Mesenteric fat pad (tissue), 1 donor: ENCODE results near the gene ADAMTSL5. TPM values are rescaled to one million over a fixed set of nuclear protein-coding genes. Genes with fewer than 3 reads are reported as not detected.
"Not testable (repeated sequence)": the region's sequence is repeated elsewhere in the genome, so short reads cannot be mapped to it uniquely, and the experiment has no call there.

Experiments used
- DNase-seq: peaks from one replicate; pipeline ENCODE4 v3.0.0-alpha.2; 2020; ENCODE audit warnings: low spot score
- total RNA-seq: library from RNA; stranded (reverse); fragmentation: NEBNext Ultra II Directional; extraction: Animal tissue kit (Norgen Biotek cat#: 25700); gene quantifications from one replicate; pipeline ENCODE4 v1.2.1, GENCODE V29; 2021
- donor health status: DM: yes; HTN: yes; CAD: no.

ADAMTSL5 gene
- total RNA-seq, 1 donor from 2014 or later = 1.8 TPM

- DNase-seq = not testable (repeated sequence)
Measured at GRCh38 chr19:1530856-1531255, 18.0 kb upstream of the ADAMTSL5 start.

GRCh38 chr19:1529430-1529816, 16.6 kb upstream of the ADAMTSL5 start:
- no peak for DNase-seq

DNA sequence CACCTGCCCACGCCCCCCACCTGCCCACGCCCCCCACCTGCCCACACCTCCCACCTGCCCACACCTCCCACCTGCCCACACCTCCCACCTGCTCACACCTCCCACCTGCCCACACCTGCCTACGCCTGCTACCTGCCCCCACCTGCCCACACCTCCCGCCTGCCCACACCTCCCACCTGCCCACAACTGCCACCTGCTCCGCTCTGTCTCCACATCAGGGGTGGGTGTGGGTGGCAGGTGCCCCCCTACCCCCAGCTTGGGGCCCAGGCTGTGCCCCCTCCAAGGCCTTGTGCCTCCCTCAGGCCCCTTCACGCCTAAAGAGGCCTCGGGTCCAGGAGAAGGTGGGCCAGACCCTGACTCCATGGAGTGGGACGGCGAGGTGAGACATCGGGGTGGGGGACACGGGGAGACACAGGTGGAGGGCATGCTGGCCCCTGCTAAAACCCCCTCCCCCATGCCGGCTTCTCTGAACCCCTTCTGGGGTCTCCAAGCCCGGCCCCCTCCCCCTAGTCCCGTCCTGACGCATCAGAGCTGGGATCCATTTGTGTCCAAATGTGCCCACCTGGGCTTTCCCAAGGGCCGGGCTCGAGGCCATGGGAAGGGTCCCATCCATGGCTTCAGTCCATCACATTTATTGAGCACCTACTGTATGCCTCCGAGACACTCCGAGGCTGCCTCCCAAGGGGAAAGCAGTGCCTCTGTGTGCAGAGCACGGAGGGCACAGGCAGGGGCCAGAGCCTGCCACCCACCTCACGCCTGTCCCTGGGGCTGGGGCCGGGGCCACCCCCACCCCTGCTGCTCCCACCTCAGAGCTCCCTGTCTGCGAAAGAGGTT, 16.0 kb upstream of the ADAMTSL5 start:
- no peak for DNase-seq

GRCh38 chr19:1527650-1528309, 15.0 kb upstream of the ADAMTSL5 start:
- no peak for DNase-seq

DNA sequence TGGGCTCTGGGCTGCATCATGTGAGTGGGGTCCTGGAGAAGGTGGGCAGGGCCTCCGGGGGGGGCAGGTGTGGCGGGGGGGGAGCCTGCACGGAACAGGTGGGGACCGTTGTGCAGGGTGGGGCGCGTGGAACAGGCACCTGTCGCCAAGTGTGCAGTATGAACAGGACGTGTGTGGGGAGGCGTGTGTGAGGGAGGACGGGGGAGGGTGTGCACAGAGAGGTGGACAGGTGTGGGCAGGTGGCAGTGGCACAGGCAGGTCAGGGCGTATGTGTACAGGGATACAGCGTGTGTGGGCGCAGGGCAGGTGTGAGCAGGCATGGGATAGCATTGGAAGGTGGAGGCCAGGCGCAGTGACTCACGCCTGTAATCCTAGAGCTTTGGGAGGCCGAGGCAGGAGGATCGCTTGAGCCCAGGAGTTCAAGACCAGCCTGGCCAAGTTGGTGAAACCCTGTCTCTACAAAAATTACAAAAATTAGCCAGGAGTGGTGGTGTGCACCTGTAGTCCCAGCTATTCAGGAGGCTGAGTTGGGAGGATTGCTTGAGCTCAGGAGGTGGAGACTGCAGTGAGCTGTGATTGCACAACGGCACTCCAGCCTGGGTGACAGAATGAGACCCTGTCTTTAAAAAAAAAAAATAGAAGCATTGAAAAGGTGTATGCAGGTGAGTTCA, 14.3 kb upstream of the ADAMTSL5 start:
- DNase-seq = no peak

- no peak for DNase-seq
Measured at GRCh38 chr19:1526066-1526778, 13.4 kb upstream of the ADAMTSL5 start.

DNA sequence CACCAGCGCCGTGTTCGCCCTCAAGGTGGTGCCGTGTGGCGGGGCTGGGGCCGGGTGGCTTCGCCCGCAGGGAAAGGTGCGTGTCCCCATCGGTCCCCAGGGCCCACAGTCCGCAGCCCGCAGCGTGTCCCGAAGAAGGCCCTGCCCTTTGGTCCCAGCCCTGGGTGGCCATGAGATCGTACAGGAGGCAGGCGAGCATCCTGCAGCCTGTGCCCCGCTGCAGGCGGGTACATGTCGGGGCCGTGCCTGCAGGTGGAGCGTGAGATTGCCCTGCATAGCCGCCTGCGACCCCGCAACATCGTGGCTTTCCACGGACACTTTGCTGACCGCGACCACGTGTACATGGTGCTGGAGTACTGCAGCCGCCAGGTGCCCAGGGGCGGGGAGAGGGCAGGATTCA, 12.5 kb upstream of the ADAMTSL5 start:
- DNase-seq = no peak

DNA sequence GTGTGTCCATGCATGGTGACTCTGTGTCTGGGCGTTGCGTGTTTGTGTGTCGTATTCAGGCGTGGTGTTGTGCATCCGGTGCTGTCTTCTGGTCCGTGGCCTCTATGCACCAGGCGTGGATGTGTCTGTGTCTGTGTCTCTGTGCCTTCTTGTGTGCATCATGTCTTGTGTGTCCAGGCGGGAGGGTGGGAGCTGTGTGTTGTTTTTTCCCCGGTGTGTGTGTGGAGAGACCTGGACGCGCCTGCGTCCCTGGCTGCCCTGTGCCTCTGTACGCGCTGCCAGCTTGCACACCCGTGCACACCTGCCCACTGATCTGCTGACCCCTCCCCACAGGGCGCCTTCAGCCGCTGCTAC, 12.1 kb upstream of the ADAMTSL5 start:
- no peak for DNase-seq

- DNase-seq = no peak
Measured at GRCh38 chr19:1524287-1524971, 11.6 kb upstream of the ADAMTSL5 start.

- DNase-seq = no peak
Measured at GRCh38 chr19:1523412-1524286, 10.8 kb upstream of the ADAMTSL5 start, which contains the start of gene PLK5. PLK5 (plus strand) TSS chr19:1524077; CDS start chr19:1526997, 2,920 bp downstream.

- no peak for DNase-seq
Measured at GRCh38 chr19:1522838-1523237, 10.0 kb upstream of the ADAMTSL5 start.

DNA sequence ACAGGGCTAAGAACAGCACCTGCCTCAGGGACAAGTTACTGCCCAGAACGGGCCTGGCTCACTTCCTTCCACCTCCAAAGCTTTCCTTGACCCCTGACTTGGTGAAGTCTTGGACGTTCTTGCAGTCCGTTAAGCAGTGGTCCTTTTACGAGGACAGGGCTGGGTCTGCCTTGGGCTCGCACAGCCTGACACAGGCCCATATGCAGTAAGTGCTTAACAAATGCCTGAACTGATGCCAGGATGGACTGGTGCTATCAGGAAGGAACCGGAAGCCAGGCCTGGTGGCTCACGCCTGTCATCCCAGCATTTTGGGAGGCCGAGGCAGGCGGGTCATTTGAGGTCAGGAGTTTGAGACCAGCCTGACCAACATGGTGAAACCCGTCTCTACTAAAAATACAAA, 9.2 kb upstream of the ADAMTSL5 start:
- DNase-seq = no peak

DNA sequence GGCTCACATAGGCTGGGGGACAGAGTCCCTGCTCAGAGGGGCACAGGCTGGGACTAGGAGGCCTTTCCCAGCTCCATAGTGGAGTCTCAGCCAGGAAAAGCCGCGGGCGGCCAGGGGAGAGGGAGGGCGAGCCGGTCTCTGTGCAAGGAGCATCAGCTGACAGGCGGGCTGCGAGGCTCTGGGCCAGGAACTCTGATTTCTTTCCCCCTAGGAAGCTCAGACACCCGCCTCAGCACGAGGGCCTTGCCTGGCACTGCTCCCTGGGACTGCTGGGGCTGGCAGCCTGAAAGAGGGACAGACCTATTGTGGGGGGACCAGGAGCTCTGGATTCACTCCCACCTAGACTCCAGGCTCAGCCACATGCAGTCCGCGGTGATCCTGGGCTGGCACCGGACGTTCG, 8.8 kb upstream of the ADAMTSL5 start:
- no peak for DNase-seq

GRCh38 chr19:1520203-1520780, 7.5 kb upstream of the ADAMTSL5 start:
- no peak for DNase-seq

DNA sequence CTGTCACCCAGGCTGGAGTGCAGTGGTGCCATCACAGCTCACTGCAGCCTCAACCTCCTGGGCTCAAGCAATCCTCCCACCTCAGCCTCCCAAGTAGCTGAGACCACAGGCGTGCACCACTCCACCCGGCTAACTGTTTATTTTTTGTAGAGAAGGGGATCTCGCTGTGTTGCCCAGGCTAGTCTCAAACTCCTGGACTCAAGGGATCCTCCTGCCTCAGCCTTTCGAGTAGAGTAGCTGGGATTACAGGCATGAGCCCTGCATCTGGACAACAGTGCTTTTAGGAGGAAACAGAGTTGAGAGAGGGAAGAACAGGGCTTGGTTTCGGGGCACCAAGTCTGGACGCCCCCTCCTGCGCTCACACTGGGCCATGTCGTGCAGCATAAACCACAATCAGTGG, 7.0 kb upstream of the ADAMTSL5 start:
- DNase-seq = not testable (repeated sequence)

GRCh38 chr19:1518471-1518870, 5.7 kb upstream of the ADAMTSL5 start:
- DNase-seq = no peak

DNA sequence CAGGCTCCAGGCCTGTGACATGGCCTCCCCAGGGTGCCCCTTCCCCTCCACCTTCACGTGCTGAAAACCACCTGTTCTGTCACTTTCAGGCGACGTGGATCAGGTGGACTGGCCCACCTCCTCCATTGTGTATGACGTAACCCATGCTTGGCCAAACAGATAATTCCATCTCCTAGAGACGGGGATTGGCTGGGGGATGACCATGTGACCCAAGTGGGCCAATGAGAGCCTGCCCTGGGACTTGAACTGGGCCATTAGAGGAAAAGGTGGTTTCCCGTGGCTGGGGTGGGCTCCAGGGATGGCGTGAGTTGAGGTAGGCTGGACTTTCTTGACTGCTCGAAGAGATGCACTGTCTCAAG, 3.6 kb upstream of the ADAMTSL5 start:
- DNase-seq = no peak

DNA sequence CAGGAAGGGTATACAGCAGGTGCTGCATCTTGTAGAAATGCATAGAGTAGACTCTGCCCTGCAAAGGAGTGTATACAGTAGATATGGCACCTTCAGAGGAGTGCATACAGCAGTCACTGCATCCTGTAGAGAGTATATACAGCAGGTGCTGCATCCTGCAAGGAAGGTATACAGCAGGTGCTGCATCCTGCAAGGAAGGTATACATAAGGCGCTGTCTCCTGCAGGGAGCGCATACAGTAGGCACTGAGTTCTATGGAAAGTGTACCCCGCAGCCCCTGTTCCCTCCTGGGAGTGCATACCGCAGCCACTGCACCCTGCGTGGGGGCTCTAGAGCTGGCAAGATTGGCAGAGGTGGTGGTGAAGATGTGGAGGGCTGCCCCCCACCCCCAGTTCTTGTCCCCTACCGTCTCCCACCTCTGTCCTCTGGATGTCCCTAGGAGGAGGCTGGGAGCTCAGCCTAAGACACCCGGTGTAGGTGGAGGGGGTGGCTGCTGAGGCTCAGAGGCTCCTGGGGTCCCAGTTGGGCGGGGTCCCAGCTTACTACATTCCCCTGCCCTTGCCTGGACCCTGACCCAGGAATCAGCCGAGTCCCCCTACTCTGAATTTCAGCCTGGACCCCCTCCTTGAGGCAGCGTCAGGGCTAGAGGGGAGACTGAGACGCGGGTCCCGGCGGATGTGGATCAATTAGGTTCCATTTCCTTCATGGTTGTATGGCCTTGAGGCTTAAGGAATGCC, 2.3 kb upstream of the ADAMTSL5 start:
- DNase-seq = no peak

DNA sequence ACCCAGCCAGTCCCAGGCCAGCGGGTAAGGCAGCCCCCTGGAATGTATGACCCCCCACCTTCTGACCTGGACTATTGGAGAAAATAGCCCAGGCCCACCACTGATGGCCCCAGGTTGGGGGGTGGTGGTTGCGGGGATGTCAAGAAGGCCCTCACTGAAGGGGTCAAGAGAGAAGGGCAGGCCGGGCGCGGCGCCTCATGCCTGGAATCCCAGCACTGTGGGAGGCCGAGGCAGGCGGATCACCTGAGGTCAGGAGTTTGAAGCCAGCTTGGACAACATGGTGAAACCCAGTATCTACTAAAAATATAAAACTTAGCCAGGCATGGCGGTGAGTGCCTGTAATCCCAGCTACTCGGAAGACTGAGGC, 1.5 kb upstream of the ADAMTSL5 start:
- DNase-seq = no peak
